ENCODE measurements around the gene TNKS2. TPM values are rescaled to one million over a fixed set of nuclear protein-coding genes. Genes with fewer than 3 reads are reported as not detected.

TNKS2 gene
- total and polyA plus RNA-seq, 8 donors, result 5.2 to 22.6 (median 14.3) TPM

DNA sequence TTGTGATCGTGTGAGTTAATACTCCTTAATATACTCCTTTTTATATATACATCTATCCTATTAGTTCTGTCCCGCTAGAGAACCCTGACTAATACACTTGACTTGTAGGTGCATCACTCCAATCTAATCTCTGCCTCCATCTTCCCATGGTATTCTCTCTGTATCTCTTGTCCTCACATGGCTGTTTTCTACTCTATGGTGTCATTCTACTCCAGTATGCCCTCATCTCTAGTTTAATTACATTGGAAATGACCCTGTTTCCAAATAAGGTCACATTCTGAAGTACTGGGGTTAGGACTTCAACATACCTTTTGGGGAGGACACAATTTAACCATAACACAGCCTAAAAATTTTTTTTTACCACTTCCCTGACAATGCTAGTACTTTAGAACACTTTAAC, 25.8 kb upstream of the TNKS2 start:
- Histone ChIP-seq H3K4me3 (no peak overlapping the region), H3K9me3 (no peaks in the 10 kb centered on the region), H3K27me3 (no peaks in the 10 kb centered on the region), H3K36me3 (no peaks in the 10 kb centered on the region), H3K4me1 (no peaks in the 10 kb centered on the region), H3K27ac (no peak overlapping the region)
- FAIRE-seq (no peak), DNase-seq (no peak), ATAC-seq (no peak)
- 91 to 93% methylated on average over 2 of the region's 2 CpGs for WGBS, 2 donors
- TF ChIP-seq, protein P1, sequence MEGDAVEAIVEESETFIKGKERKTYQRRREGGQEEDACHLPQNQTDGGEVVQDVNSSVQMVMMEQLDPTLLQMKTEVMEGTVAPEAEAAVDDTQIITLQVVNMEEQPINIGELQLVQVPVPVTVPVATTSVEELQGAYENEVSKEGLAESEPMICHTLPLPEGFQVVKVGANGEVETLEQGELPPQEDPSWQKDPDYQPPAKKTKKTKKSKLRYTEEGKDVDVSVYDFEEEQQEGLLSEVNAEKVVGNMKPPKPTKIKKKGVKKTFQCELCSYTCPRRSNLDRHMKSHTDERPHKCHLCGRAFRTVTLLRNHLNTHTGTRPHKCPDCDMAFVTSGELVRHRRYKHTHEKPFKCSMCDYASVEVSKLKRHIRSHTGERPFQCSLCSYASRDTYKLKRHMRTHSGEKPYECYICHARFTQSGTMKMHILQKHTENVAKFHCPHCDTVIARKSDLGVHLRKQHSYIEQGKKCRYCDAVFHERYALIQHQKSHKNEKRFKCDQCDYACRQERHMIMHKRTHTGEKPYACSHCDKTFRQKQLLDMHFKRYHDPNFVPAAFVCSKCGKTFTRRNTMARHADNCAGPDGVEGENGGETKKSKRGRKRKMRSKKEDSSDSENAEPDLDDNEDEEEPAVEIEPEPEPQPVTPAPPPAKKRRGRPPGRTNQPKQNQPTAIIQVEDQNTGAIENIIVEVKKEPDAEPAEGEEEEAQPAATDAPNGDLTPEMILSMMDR (IDR thresholded peaks at IDR 0.05), result no peak
- intact Hi-C loops (cut with DNase I), result no loop called here

DNA sequence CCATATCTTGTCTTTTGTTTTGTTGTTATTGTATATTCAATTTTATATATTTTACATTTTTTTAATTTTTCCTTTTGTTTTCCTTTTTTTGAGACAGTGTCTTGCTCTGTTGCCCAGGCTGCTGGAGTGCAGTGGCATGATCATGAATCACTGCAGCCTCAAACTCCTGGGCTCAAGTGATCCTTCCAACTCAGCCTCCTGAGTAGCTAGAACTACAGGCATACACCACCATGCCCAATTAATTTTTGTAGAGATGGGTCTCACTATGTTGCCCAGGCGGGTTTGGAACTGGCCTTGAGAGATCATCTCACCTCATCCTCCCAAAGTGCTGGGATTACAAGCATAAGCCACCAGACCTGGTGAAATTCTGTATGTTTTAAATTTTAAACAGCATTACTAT, 25.4 kb upstream of the TNKS2 start:
- no peak for ATAC-seq
- intact Hi-C loops (cut with DNase I), result no loop called here
- FAIRE-seq, result no peak
- H3K36me3 ChIP-seq, result no peaks in the 10 kb centered on the region
- no peaks in the 10 kb centered on the region for H3K9me3 ChIP-seq
- 61 to 87% methylated on average over 1 of the region's 1 CpG for WGBS, 2 donors
- no peaks in the 10 kb centered on the region for H3K27me3 ChIP-seq
- TF ChIP-seq, protein P1 (IDR thresholded peaks at IDR 0.05), result no peak
- no peak overlapping the region for H3K27ac ChIP-seq
- DNase-seq, result no peak
- H3K4me3 ChIP-seq, result no peak overlapping the region
- H3K4me1 ChIP-seq, result no peaks in the 10 kb centered on the region

DNA sequence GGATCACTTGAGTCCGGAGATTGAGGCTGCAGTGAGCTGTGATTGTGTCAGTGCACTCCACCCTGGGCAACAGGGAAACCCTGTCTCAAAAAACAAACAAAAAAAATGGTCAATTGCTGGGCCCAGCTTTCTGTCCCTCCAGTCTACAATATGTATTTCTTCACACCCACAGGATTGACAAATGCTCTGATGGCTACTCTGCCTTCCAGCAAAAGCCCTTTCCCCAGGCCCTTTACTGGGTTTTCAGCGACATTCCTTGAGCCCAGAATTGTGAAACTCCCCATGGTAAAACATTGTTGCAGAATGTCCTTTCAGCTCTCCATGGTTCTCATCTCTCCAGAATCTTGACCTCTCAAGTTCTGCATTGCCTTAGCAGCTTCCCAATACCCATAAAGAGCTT, 23.7 kb upstream of the TNKS2 start:
- Histone ChIP-seq H3K36me3 (no peaks in the 10 kb centered on the region), H3K4me3 (no peak overlapping the region), H3K27ac (no peak overlapping the region), H3K9me3 (no peaks in the 10 kb centered on the region), H3K4me1 (no peaks in the 10 kb centered on the region), H3K27me3 (no peaks in the 10 kb centered on the region)
- intact Hi-C loops (cut with DNase I), result no loop called here
- no peak for DNase-seq
- ATAC-seq, result no peak
- TF ChIP-seq, protein P1 (IDR thresholded peaks at IDR 0.05), result no peak
- FAIRE-seq, result no peak
- WGBS, 2 donors, result 86 to 97% methylated on average over 2 of the region's 2 CpGs

DNA sequence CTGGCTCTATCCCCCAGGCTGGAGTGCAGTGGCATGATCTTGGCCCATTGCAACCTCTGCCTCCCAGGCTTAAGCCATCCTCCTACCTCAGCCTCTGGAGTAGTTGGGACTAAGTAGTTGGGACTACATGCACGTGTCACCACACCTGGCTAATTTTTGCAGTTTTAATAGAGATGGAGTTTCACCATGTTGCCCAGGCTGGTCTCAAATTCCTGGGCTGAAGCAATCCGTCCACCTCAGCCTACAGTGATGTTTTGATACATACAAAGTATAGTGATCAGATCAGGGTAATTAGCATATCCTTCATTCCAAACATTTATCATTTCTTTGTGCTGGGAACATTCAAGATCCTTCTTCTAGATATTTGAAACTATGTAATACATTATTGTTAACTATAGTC, 22.5 kb upstream of the TNKS2 start:
- TF ChIP-seq, protein P1 (IDR thresholded peaks at IDR 0.05), result no peak
- Histone ChIP-seq H3K4me3 (no peak overlapping the region), H3K27me3 (no peaks in the 10 kb centered on the region), H3K4me1 (no peaks in the 10 kb centered on the region), H3K36me3 (no peaks in the 10 kb centered on the region), H3K27ac (no peak overlapping the region), H3K9me3 (no peaks in the 10 kb centered on the region)
- no peak for FAIRE-seq
- DNase-seq, result no peak
- intact Hi-C loops (cut with DNase I), result no loop called here
- WGBS, 2 donors, result 86 to 90% methylated on average over 2 of the region's 2 CpGs
- no peak for ATAC-seq

DNA sequence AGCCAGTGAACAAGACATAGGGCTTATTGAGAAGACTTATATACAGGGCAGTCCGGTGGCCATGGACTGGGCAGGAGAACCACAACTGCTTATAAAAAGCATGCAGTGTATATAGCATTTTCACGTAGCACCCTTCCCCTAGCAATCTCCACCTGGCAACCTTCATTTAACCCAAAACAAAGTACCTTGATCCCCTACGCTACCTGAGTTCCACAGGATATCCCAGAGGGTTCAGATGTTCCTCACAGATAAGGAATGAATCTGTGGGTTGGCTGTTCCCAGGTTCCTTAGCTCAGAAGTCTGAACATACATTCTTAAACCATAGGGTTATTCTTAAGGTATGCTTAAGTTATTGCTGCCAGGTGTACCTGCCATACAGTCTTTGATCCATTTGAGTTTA, 22.0 kb upstream of the TNKS2 start:
- H3K4me1 ChIP-seq, result no peaks in the 10 kb centered on the region
- TF ChIP-seq, protein P1 (IDR thresholded peaks at IDR 0.05), result no peak
- no peaks in the 10 kb centered on the region for H3K9me3 ChIP-seq
- H3K36me3 ChIP-seq, result no peaks in the 10 kb centered on the region
- H3K4me3 ChIP-seq, result no peak overlapping the region
- DNase-seq (no peak), FAIRE-seq (no peak), ATAC-seq (no peak)
- H3K27ac ChIP-seq, result no peak overlapping the region
- intact Hi-C loops (cut with DNase I), result no loop called here
- no peaks in the 10 kb centered on the region for H3K27me3 ChIP-seq
- 92 to 96% methylated on average over 3 of the region's 3 CpGs for WGBS, 2 donors
